Activated gamma-delta T cell treated with Interleukin-2 at 50 U/mL for 16 hours (primary cell): ENCODE data around the gene DBH.

Experiments
- DNase-seq: peaks from one replicate; pipeline ENCODE4 v3.0.0-alpha.2; 2020

The DBH gene

GRCh38 chr9:133627341-133627740 lies 8.8 kb upstream of the DBH start:
- DNase-seq = no peak

DNA sequence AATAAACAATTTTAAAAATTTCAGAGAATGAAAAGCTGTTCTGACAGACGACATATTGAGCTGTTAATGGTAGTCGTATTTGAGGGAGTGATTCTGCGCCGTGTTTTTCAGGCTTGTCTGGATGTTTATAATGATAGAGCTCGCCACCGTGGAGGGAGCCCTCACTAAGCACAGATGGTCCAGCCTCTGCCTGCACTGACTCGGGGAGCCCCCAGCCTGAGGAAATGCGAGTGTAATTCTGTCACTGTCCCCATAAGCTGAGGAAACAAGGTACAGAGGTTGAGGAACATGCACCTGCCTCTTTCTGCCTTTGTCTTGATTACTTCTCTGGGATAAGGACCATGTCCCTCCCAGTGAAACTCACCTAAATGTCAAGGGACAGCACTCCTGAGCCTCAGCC lies 7.4 kb upstream of the DBH start:
- no peak for DNase-seq

GRCh38 chr9:133629221-133630110 lies 6.7 kb upstream of the DBH start:
- DNase-seq = no peak

GRCh38 chr9:133631111-133631510 lies 5.1 kb upstream of the DBH start:
- DNase-seq = no peak

GRCh38 chr9:133632806-133633680 lies 3.1 kb upstream of the DBH start:
- DNase-seq = no peak

DNA sequence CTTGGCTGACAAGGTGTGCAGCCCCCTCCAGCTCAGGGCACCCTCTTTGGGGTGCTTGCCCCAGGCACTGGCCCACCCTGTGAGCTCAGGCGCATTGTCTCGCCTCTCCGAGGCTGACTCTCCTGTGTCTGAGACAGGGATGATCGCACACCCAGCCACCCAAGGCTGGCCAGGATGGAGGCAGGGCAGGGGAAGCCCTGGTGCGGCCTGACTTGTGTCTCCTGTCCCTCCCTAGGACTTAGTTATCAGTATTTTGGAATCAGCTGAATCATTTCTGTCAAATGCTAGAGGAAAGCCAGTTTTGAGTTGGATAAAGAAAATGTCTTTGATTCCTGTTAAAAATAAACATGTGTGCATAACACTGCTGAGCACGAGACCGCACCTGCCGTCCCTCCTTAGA lies 2.5 kb upstream of the DBH start:
- DNase-seq = no peak

- no peak for DNase-seq
These were observed 2.0 kb upstream of the DBH start for GRCh38 chr9:133634081-133634691.

- DNase-seq = no peak
These were observed 1.1 kb upstream of the DBH start for GRCh38 chr9:133635098-133635497.

GRCh38 chr9:133636902-133637301 lies 739 bp downstream of the DBH start:
- DNase-seq = no peak

DNA sequence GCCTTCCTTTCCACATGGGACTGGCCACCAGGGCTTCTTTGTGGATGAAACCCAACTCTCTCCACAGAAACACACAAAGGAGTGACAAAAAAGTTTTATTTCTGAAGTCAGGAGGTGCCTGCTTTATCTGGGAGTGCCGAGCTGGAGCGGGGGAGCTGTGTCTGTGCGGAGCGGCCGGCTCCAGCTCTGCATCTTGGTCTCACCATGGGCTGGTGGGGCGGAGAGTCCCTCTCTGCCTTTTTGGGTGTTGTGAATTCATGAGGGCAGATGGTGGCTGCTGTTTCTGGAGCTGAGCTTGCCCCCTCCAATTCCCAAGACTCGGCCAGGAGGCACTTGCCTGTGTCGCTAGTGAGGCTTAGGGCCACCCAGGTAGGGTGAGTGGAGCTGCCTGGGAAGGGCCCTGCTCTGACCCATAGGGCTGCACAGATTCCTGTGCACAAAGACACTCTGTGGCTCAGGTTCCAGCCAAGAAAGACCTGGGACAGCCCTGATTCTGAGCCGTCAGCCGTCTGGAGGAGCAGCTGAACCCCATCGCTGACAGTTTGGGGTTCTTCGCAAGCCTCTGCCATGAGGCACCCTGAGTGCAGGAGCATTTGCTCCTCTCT lies 1.4 kb downstream of the DBH start:
- DNase-seq = no peak

DNA sequence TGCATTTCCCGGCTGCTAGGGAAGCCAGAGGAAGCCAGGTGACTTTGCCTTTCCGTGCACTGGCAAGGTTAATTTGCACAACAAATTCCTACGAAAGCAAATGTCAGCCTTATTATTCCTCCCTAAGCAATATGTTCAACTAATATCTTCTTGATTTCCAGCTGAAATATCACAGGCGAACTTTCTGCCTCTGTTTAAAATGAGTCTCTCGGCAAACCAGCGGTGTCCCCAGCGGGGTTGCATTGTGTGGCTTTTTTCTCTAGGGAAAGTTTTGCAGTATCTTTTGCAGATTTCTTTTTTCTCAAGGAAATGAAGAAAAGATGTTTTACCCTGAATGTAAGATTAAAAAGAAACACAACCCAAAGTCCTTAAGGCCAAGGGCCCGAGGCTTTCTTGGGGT lies 1.9 kb downstream of the DBH start:
- no peak for DNase-seq

DNA sequence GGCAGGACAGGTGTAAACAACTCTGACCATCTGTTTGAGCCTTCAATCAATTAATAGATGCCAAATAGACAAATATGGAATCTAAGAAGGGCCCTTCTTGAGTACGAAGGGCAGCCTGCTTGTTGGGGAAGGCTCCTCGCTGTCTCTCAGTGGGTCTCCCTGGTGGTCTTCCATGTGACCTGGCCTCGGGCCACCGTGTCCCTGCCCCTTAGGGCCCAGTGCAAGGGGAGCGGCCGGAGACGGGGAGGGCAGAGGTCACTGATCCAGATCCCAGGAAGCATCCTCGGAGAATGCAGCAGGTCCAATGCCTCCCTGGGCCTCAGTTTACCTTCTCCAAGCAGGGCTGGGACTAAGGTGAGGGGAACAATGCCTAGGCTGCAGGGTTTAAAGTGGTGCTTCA lies 2.5 kb downstream of the DBH start:
- no peak for DNase-seq

DNA sequence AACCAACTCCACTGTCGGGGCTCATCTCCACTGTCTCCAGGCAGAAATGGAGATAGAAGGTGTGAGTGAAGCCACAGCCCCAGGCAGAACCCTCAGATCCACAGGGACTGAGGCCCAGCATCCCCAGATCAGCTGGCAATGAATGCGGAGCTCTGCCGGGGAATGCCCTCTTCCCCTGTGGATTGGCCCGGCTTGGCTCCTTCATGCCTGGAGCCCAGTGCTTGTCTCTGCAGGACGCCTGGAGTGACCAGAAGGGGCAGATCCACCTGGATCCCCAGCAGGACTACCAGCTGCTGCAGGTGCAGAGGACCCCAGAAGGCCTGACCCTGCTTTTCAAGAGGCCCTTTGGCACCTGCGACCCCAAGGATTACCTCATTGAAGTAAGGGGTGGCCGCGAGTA lies 3.5 kb downstream of the DBH start:
- DNase-seq = no peak

DNA sequence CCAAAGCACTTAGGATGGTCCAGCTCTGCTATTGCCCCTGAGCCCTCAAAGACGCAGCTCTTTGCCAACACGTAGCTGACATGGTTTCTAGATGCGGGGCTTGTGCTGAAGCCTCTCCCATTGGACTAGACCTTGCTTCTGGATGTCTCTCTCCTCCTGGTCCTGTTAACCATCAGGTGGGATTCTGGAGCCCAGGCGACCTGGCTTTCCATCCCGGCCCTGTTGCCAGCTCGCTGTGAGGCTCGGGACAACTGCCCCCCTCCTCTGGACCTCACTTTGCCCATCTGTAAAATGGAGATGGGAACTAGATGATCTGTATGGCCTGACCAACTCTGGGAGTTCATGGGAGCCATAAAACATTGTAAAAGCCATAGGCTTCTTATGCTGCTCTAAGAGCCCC lies 4.0 kb downstream of the DBH start:
- no peak for DNase-seq

- no peak for DNase-seq
These were observed 4.6 kb downstream of the DBH start for GRCh38 chr9:133640580-133641395.

GRCh38 chr9:133641396-133641655 lies 5.2 kb downstream of the DBH start:
- no peak for DNase-seq

GRCh38 chr9:133641861-133642595 lies 5.9 kb downstream of the DBH start:
- DNase-seq = no peak

- DNase-seq = no peak
These were observed 6.7 kb downstream of the DBH start for GRCh38 chr9:133642708-133643361.

GRCh38 chr9:133643362-133643755 lies 7.2 kb downstream of the DBH start:
- no peak for DNase-seq

- no peak for DNase-seq
These were observed 8.0 kb downstream of the DBH start for GRCh38 chr9:133643978-133644760.
